Esophagus muscularis mucosa (tissue), 4 donors: ENCODE data around the gene TMC5.

ENCODE experiments used
- EP300 ChIP-seq: sonication (generic); formaldehyde crosslinking; IDR thresholded peaks from one replicate; pipeline ENCODE4 v1.6.1; 2017; ENCODE audit warnings: antibody characterized with exemption
- POLR2AphosphoS5 ChIP-seq, 2 donors: sonication (generic); formaldehyde crosslinking; IDR thresholded peaks; one replicate each; pipeline ENCODE4 v1.6.1; 2017; ENCODE audit warnings: antibody characterized with exemption in 2 of 2
- TF ChIP-seq, protein P1 (sequence below), 3 experiments: fragments of 200-600 bp in 2 of 3; fragments of 450-650 bp in 1 of 3; sonication (generic) in 2 of 3; IDR thresholded peaks; one replicate each; pipeline ENCODE4 v1.5.1; 2017 to 2019; ENCODE audit warnings: antibody characterized with exemption in 3 of 3, mild to moderate bottlenecking in 2 of 3, moderate library complexity in 1 of 3

DNA sequence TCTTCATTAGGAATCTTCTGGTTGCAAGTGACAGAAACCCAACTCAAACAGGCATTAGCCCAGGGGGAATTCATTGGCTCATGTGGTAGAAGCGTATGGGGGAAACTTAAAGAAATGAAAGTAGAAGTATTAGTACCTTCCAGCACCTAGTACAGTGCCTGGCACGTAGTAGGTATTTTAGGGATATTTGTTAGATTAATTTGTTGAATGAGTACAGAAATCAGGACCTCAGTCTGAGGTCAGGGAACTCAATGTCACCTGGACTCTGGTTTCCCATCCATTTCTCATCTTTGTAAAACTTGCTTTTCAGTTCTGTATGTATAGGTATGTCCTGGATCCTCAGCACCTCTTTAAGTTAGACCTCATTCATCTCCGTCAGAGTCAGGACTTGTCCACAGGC, 32.5 kb downstream of the TMC5 start:
- no peak for TF ChIP-seq POLR2AphosphoS5 (IDR thresholded peaks at IDR 0.05)
- TF ChIP-seq, protein P1, sequence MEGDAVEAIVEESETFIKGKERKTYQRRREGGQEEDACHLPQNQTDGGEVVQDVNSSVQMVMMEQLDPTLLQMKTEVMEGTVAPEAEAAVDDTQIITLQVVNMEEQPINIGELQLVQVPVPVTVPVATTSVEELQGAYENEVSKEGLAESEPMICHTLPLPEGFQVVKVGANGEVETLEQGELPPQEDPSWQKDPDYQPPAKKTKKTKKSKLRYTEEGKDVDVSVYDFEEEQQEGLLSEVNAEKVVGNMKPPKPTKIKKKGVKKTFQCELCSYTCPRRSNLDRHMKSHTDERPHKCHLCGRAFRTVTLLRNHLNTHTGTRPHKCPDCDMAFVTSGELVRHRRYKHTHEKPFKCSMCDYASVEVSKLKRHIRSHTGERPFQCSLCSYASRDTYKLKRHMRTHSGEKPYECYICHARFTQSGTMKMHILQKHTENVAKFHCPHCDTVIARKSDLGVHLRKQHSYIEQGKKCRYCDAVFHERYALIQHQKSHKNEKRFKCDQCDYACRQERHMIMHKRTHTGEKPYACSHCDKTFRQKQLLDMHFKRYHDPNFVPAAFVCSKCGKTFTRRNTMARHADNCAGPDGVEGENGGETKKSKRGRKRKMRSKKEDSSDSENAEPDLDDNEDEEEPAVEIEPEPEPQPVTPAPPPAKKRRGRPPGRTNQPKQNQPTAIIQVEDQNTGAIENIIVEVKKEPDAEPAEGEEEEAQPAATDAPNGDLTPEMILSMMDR (IDR thresholded peaks at IDR 0.05), result no peak
- TF ChIP-seq EP300, result no peak
